GM12875 (cell line): ENCODE data around the gene ADGRA1.

Source experiments
- H3K4me3 ChIP-seq: one replicate; pipeline ENCODE4 v1.5.1; 2011; ENCODE audit warnings: low read depth, low read length, control low read depth
- TF ChIP-seq, protein P1 (sequence below): IDR thresholded peaks from 2 replicates; pipeline ENCODE4 v1.5.1; 2011; ENCODE audit warnings: low read depth, mild to moderate bottlenecking, control low read depth, inconsistent platforms, low read length, moderate library complexity, borderline replicate concordance; ENCODE audit not compliant: insufficient read depth

Gene ADGRA1

DNA sequence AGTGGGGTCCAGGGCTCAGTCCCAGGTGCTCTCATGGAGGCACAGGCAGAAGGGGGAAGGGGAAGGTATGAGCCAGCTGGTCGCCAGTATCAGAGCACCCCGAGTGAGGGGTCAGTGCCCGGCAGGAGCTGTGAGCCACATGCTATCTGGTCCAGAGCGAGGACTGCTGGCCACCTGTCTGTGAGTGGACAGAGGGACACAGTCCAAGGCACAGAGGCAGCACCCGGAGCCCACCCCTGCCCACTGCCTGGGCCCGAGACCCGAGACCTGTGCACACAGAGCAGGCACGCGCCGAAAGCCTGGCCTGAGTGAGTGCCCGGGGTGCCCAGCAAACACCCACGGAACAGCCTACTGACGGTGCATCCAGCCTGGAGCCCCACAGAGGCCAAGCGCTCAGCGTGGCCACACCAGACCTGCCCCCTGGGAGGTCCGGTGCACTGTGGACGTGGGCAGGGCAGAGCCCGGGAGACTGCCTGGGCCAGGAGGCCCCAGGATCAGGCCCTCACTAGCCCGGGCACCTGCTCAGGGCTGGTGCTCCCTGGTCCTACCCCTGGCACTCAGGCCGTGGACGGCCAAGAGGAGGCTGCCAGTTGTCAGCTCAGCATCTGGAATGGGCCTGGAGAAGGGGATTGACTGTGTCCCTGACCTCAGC is 29.4 kb downstream of the ADGRA1 start:
- TF ChIP-seq, protein P1, sequence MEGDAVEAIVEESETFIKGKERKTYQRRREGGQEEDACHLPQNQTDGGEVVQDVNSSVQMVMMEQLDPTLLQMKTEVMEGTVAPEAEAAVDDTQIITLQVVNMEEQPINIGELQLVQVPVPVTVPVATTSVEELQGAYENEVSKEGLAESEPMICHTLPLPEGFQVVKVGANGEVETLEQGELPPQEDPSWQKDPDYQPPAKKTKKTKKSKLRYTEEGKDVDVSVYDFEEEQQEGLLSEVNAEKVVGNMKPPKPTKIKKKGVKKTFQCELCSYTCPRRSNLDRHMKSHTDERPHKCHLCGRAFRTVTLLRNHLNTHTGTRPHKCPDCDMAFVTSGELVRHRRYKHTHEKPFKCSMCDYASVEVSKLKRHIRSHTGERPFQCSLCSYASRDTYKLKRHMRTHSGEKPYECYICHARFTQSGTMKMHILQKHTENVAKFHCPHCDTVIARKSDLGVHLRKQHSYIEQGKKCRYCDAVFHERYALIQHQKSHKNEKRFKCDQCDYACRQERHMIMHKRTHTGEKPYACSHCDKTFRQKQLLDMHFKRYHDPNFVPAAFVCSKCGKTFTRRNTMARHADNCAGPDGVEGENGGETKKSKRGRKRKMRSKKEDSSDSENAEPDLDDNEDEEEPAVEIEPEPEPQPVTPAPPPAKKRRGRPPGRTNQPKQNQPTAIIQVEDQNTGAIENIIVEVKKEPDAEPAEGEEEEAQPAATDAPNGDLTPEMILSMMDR, result no peak
- H3K4me3 ChIP-seq, result no peak overlapping the region

- H3K4me3 ChIP-seq, result no peak overlapping the region
- TF ChIP-seq, protein P1, result no peak
Observed at GRCh38 chr10:133117688-133118071, 30.0 kb downstream of the ADGRA1 start.

DNA sequence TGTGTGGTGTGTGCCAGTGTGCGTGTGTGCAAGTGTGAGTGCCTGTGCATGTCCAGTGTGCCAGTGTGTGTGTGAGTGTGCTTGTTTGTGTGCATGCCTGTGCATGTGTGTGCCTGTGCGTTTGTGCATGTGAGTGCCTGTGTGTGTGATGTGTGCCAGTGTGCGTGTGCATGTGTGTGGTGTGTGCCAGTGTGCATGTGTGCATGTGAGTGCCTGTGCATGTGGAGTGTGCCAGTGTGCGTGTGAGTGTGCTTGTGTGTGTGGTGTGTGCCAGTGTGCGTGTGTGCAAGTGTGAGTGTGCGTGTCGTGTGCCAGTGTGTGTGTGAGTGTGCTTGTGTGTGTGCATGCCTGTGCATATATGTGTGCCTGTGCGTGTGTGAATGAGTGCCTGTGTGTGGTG is 33.8 kb downstream of the ADGRA1 start:
- TF ChIP-seq, protein P1, result no peak
- no peak overlapping the region for H3K4me3 ChIP-seq

- no peak overlapping the region for H3K4me3 ChIP-seq
- TF ChIP-seq, protein P1, result no peak
Observed at GRCh38 chr10:133122171-133122935, 34.6 kb downstream of the ADGRA1 start.

DNA sequence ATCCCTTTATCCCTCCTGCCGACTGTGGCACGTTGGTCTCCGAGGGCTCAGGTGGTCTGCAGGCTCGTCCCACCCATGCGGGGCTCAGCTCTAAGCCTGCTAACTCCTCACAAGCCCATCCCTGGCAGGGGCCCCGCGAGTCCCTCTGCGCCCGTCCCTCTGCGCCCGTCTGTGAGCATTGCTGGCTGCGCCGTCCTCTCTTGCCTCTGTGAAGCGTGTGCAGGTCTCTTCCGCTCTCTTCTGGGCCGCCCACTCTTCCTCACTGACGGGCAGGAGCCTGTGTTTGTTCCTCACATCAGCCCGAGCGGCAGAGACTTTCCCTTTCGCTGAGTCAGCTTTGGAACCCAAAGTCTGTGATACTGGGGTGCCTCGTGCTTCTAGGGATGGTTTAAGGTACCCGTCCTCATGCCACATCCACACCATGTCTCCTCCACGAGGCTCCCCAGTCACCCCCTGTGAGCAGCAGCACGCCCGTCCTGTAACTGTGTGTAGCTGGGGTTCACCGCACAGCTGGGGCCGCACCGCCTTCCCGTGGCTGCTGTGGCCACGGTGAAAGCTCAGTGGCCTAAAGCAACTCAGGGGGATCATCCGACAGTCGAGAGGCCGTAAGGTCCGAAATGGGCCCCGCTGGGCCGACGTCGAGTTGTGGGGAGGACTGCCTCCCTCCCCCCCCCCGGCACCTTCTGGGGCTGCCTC is 35.5 kb downstream of the ADGRA1 start:
- no peak overlapping the region for H3K4me3 ChIP-seq
- TF ChIP-seq, protein P1, result no peak

- TF ChIP-seq, protein P1, result no peak
- no peak overlapping the region for H3K4me3 ChIP-seq
Observed at GRCh38 chr10:133123746-133124356, 36.1 kb downstream of the ADGRA1 start.
